Activated naive CD8-positive, alpha-beta T cell treated with anti-CD3 and anti-CD28 coated beads, Interleukin-2, amount 50 U/mL, for 16 hours (primary cell): ENCODE results near the gene IPO11.
"Not testable (repeated sequence)": the region's sequence is repeated elsewhere in the genome, so short reads cannot be mapped to it uniquely, and the experiment has no call there.

Source experiments
- DNase-seq: peaks from one replicate; pipeline ENCODE4 v3.0.0-alpha.2; 2020; ENCODE audit warnings: low read depth, low spot score

IPO11 gene

GRCh38 chr5:62643556-62644451, 231.2 kb downstream of the IPO11 start:
- no peak for DNase-seq

GRCh38 chr5:62645223-62645622, 232.7 kb downstream of the IPO11 start:
- DNase-seq = no peak

- no peak for DNase-seq
Measured at GRCh38 chr5:62647241-62647640, 234.7 kb downstream of the IPO11 start.

- DNase-seq = no peak
Measured at GRCh38 chr5:62649025-62649424, 236.5 kb downstream of the IPO11 start.

GRCh38 chr5:62649476-62650113, 237.0 kb downstream of the IPO11 start:
- DNase-seq = no peak

GRCh38 chr5:62650197-62650596, 237.6 kb downstream of the IPO11 start:
- no peak for DNase-seq

GRCh38 chr5:62652225-62652624, 239.7 kb downstream of the IPO11 start:
- no peak for DNase-seq

- DNase-seq = no peak
Measured at GRCh38 chr5:62653001-62653863, 240.7 kb downstream of the IPO11 start.

GRCh38 chr5:62653864-62654575, 241.5 kb downstream of the IPO11 start:
- DNase-seq = no peak

- DNase-seq = not testable (repeated sequence)
Measured at GRCh38 chr5:62657772-62658171, 245.2 kb downstream of the IPO11 start.

- no peak for DNase-seq
Measured at GRCh38 chr5:62661126-62661525, 248.6 kb downstream of the IPO11 start.

GRCh38 chr5:62662521-62662920, 250.0 kb downstream of the IPO11 start:
- no peak for DNase-seq

GRCh38 chr5:62671479-62671878, 258.9 kb downstream of the IPO11 start:
- DNase-seq = no peak

- not testable (repeated sequence) for DNase-seq
Measured at GRCh38 chr5:62676596-62676995, 264.0 kb downstream of the IPO11 start.
